Measurements from ENCODE around the gene LLGL2. TPM values are rescaled to one million over a fixed set of nuclear protein-coding genes. Genes with fewer than 3 reads are reported as not detected.
"Not testable (repeated sequence)": the region's sequence is repeated elsewhere in the genome, so short reads cannot be mapped to it uniquely, and the experiment has no call there.

Gene LLGL2, protein sequence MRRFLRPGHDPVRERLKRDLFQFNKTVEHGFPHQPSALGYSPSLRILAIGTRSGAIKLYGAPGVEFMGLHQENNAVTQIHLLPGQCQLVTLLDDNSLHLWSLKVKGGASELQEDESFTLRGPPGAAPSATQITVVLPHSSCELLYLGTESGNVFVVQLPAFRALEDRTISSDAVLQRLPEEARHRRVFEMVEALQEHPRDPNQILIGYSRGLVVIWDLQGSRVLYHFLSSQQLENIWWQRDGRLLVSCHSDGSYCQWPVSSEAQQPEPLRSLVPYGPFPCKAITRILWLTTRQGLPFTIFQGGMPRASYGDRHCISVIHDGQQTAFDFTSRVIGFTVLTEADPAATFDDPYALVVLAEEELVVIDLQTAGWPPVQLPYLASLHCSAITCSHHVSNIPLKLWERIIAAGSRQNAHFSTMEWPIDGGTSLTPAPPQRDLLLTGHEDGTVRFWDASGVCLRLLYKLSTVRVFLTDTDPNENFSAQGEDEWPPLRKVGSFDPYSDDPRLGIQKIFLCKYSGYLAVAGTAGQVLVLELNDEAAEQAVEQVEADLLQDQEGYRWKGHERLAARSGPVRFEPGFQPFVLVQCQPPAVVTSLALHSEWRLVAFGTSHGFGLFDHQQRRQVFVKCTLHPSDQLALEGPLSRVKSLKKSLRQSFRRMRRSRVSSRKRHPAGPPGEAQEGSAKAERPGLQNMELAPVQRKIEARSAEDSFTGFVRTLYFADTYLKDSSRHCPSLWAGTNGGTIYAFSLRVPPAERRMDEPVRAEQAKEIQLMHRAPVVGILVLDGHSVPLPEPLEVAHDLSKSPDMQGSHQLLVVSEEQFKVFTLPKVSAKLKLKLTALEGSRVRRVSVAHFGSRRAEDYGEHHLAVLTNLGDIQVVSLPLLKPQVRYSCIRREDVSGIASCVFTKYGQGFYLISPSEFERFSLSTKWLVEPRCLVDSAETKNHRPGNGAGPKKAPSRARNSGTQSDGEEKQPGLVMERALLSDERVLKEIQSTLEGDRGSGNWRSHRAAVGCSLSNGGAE
- 90.6 and 226 TPM in 2 replicates for total RNA-seq (ENCODE audit: low replicate concordance)
- long read RNA-seq, partial matches to known transcripts = 16 of 24 reads
- long read RNA-seq, other reads (novel, unspliced or antisense) = 7 of 24 reads

DNA sequence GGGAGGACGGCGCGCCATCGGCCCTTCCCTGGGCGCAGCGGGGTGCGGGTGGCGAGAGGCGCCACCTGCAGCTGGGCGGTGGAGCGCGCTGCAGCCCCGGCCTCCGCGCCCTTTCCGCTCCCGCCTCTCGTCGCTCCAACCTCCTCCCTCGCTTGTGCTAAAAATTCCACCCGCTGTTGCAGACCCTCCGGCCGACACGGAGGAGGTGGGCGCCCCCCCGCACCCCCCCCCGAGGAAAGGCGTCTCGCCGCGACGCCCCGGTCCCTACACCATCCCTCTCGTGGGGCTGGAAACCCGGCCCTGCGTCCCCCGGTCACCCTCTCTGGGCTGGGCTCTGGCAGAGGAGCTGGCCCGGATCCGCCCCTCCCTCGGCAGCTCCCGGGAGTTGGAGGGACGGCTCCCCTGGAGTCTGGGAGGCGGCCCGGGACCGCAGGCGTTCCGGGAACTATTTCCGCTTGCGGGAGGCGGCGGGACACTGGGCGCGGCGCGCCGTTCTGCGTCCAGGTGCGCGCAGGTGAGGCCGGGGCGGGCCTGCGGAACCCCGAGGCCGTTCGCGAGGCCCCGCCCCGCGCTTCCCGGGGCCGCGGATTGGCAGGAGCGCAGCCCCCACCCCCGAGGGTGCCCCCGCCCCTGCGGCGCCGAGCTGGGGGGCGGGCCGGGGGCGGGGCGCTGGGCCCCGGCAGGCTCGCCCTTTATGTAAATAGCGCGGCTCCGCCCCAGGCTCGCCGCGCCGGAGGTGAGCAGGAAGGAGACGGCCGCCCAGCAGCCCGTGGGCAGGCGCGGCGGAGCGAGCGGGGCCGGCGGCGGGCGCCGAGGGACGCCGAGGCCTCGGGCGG, at the start of gene LLGL2:
Gene LLGL2, plus strand, starts transcription at position 728 of the 836 bp plus-strand sequence. CDS start 17,730 bp downstream, outside the sequence.
- Mint-ChIP-seq H3K27me3 (peaks cover 11% of the 10 kb centered on the region), H3K27ac (peak within 1 kb of the TSS; percentile 97), H3K9me3 (no peaks in the 10 kb centered on the region), H3K36me3 (peaks cover 3% of the 10 kb centered on the region), H3K4me3 (peak within 1 kb of the TSS; percentile 94), H3K4me1 (ENCODE audit: unreplicated experiment) (peaks cover 4% of the 10 kb centered on the region)
- peak; percentile 85 for DNase-seq (ENCODE audit: extremely low spot score, unreplicated experiment)
- TF ChIP-seq, protein P1, sequence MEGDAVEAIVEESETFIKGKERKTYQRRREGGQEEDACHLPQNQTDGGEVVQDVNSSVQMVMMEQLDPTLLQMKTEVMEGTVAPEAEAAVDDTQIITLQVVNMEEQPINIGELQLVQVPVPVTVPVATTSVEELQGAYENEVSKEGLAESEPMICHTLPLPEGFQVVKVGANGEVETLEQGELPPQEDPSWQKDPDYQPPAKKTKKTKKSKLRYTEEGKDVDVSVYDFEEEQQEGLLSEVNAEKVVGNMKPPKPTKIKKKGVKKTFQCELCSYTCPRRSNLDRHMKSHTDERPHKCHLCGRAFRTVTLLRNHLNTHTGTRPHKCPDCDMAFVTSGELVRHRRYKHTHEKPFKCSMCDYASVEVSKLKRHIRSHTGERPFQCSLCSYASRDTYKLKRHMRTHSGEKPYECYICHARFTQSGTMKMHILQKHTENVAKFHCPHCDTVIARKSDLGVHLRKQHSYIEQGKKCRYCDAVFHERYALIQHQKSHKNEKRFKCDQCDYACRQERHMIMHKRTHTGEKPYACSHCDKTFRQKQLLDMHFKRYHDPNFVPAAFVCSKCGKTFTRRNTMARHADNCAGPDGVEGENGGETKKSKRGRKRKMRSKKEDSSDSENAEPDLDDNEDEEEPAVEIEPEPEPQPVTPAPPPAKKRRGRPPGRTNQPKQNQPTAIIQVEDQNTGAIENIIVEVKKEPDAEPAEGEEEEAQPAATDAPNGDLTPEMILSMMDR (conservative IDR thresholded peaks at IDR 0.05) = peak; percentile 46

DNA sequence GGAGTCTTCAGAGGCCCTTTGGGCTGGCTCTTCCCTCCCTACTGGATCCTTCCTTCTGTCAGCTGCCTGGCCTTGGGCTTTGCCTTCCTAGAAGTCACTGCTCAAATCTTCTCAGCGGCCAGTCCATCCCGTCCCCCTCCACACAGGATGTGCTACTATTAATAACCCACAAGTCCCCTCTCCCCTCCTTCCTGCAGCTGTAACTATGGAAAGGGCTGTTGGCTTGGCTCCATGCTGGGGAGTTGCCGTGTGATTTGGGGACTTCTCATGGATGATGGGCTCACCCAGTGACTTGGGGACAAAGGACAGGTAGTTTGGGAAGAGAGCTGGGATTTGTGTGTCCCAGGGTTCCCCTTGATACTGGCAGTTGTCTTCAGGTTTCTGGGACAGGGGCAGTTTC, 49.6 kb upstream of the LLGL2 start:
- Mint-ChIP-seq H3K9me3 (no peaks in the 10 kb centered on the region), H3K4me1 (ENCODE audit: unreplicated experiment) (peaks cover 33% of the 10 kb centered on the region), H3K27ac (no peak overlapping the region), H3K4me3 (no peak overlapping the region), H3K36me3 (peaks cover 16% of the 10 kb centered on the region), H3K27me3 (no peaks in the 10 kb centered on the region)
- TF ChIP-seq, protein P1 (conservative IDR thresholded peaks at IDR 0.05) = no peak
- no peak for DNase-seq (ENCODE audit: extremely low spot score, unreplicated experiment)

DNA sequence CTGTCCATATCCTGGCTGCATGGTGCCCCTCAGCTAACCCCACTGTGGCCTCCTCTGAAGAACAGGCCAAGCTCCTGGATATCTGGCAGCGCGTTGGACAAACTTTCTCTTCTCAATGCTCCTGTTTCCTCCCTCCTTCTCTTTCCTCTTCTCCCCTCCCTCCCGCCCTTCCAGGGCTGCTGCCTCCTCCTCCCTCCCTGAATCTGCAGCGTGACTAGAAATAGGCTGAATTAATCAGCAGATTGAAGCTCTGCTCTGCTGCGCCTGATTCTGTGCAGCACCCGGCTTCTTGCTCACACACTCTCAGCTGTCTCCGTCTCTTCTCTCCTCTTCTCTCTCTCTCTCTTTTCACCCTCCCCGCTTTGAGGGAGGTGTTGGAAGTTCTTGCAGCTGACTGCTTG, 49.2 kb upstream of the LLGL2 start:
- no peak for DNase-seq (ENCODE audit: extremely low spot score, unreplicated experiment)
- Mint-ChIP-seq H3K9me3 (no peaks in the 10 kb centered on the region), H3K27ac (peak overlapping the region; percentile 28), H3K4me3 (no peak overlapping the region), H3K36me3 (peaks cover 16% of the 10 kb centered on the region), H3K4me1 (ENCODE audit: unreplicated experiment) (peaks cover 35% of the 10 kb centered on the region), H3K27me3 (no peaks in the 10 kb centered on the region)
- TF ChIP-seq, protein P1 (conservative IDR thresholded peaks at IDR 0.05) = no peak

DNA sequence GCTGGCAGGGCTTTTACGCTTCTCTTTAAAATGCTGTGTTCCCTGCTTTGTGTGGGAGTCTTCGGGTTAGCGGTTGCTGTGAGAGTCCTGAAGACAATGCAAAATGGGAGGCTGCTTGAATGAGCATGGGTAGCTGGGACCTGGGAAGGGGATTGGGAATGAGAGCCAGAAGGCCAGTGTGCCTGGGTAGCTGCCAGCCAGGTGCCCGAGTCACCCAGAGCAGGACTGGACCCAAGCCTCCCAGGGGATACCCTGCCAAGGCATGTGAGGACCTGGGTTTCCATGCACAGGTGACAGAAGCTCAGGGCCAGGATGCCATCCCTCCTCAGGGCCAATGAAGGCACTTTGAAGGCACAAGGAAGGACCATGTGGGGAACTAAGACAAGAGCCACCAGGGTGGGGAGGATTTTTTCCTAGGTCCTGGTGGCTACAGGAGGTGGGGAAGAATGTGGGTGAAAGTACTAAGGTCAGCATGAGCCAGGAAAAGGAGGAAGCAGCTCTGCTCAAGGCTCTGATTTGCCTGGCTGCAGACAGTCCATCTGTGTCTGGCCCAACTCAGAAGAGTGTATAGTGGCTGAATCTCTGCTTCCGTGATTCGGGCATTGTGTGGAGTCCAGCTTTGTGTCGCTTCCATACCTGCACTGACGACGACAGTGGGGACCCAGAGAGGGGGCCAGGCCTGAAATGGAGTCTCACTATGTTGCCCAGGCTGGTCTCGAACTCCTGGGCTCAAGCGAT, 48.6 kb upstream of the LLGL2 start:
- H3K27ac Mint-ChIP-seq = peak overlapping the region; percentile 28
- no peaks in the 10 kb centered on the region for H3K9me3 Mint-ChIP-seq
- peaks cover 35% of the 10 kb centered on the region for H3K4me1 Mint-ChIP-seq (ENCODE audit: unreplicated experiment)
- peaks cover 13% of the 10 kb centered on the region for H3K36me3 Mint-ChIP-seq
- H3K4me3 Mint-ChIP-seq = no peak overlapping the region
- DNase-seq (ENCODE audit: extremely low spot score, unreplicated experiment) = no peak
- TF ChIP-seq, protein P1 (conservative IDR thresholded peaks at IDR 0.05) = no peak
- no peaks in the 10 kb centered on the region for H3K27me3 Mint-ChIP-seq

DNA sequence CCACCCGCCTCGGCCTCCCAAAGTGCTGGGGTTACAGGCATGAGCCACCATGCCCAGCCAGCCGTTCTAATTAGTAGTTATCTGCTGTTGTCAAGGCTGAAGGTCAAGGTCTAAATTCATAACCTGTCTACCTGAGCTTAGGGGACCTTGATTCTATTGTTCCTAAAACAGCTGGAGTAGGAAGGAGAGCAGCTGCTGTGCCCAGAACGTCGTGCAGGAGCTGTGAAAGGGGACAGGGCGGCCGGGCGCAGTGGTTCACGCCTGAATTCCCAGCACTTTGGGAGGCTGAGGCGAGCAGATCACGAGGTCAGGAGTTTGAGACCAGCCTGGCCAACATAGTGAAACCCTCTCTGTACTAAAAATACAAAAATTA, 48.0 kb upstream of the LLGL2 start:
- H3K36me3 Mint-ChIP-seq; H3K27me3 Mint-ChIP-seq; H3K27ac Mint-ChIP-seq; H3K9me3 Mint-ChIP-seq; H3K4me3 Mint-ChIP-seq; DNase-seq (ENCODE audit: extremely low spot score, unreplicated experiment): not testable (repeated sequence)
- H3K4me1 Mint-ChIP-seq (ENCODE audit: unreplicated experiment) = peaks cover 35% of the 10 kb centered on the region

Measured in type B pancreatic cell (in vitro differentiated cells).